ENCODE data around the gene RAD52. TPM values are rescaled to one million over a fixed set of nuclear protein-coding genes. Genes with fewer than 3 reads are reported as not detected.
A peak's percentile ranks its signal among the peaks of the same experiment; 100 is the strongest.

Gene RAD52
- total RNA-seq, 4 donors from 2014 or later, result 6.6 to 18.8 (median 11.6) TPM

GRCh38 chr12:989051-989450 is 39.6 kb upstream of the RAD52 start:
- TF ChIP-seq POLR2AphosphoS5 (IDR thresholded peaks at IDR 0.05) (no peak), EP300 (IDR thresholded peaks at IDR 0.05) (no peak), POLR2A (IDR thresholded peaks at IDR 0.05; ENCODE audit: low read depth) (no peak), CTCF (IDR thresholded peaks at IDR 0.05) (no peak)
- intact Hi-C loops (cut with DNase I), result loop anchor here (5.0 kb wide), 2 partner anchors 37 to 103 kb away; no protein-coding TSS in a partner anchor
- Histone ChIP-seq H3K9me3 (no peaks in the 10 kb centered on the region), H3K27me3 (no peaks in the 10 kb centered on the region), H3K4me1 (peaks cover 31 to 47% (median 43%) of the 10 kb centered on the region in 4 donors), H3K36me3 (peaks cover 0 to 5% (median 2%) of the 10 kb centered on the region in 4 donors), H3K27ac (replicated peaks in 1 of 4) (peak overlapping the region; percentile 95 to 99 (median 99)), H3K4me3 (peak overlapping the region; percentile 88 to 99 (median 98))
- WGBS, result 74% methylated on average over 2 of the region's 2 CpGs
- DNase-seq (ENCODE audit: extremely low spot score), result no peak

GRCh38 chr12:988646-989045 is 39.2 kb upstream of the RAD52 start:
- no peaks in the 10 kb centered on the region for H3K9me3 ChIP-seq
- no peak for DNase-seq (ENCODE audit: extremely low spot score)
- peak overlapping the region in 3 of 4 donors; percentile 4 to 99 (median 98) for H3K4me3 ChIP-seq
- no peak for TF ChIP-seq EP300 (IDR thresholded peaks at IDR 0.05)
- no peak for TF ChIP-seq CTCF (IDR thresholded peaks at IDR 0.05)
- TF ChIP-seq POLR2AphosphoS5 (IDR thresholded peaks at IDR 0.05), result no peak
- H3K27me3 ChIP-seq, result no peaks in the 10 kb centered on the region
- 71% methylated on average over 4 of the region's 4 CpGs for WGBS
- intact Hi-C loops (cut with DNase I), result loop anchor here (5.0 kb wide), 2 partner anchors 36 to 104 kb away; no protein-coding TSS in a partner anchor
- H3K4me1 ChIP-seq, result peaks cover 31 to 43% (median 40%) of the 10 kb centered on the region in 4 donors
- H3K36me3 ChIP-seq, result peaks cover 0 to 5% (median 2%) of the 10 kb centered on the region in 4 donors
- H3K27ac ChIP-seq (replicated peaks in 1 of 4), result no peak overlapping the region

GRCh38 chr12:981961-982360 is 32.5 kb upstream of the RAD52 start:
- H3K9me3 ChIP-seq, result no peaks in the 10 kb centered on the region
- peaks cover 0 to 4% (median 0%) of the 10 kb centered on the region in 4 donors for H3K36me3 ChIP-seq
- 69% methylated on average over 3 of the region's 3 CpGs for WGBS
- no peak overlapping the region for H3K4me3 ChIP-seq
- intact Hi-C loops (cut with DNase I), result no loop called here
- TF ChIP-seq EP300 (IDR thresholded peaks at IDR 0.05) (no peak), POLR2AphosphoS5 (IDR thresholded peaks at IDR 0.05) (no peak), POLR2A (IDR thresholded peaks at IDR 0.05; ENCODE audit: low read depth) (no peak), CTCF (IDR thresholded peaks at IDR 0.05) (no peak)
- H3K27me3 ChIP-seq, result no peaks in the 10 kb centered on the region
- no peaks in the 10 kb centered on the region for H3K4me1 ChIP-seq
- no peak for DNase-seq (ENCODE audit: extremely low spot score)
- H3K27ac ChIP-seq (replicated peaks in 1 of 4), result no peak overlapping the region

GRCh38 chr12:981176-981828 is 31.8 kb upstream of the RAD52 start:
- TF ChIP-seq POLR2A (IDR thresholded peaks at IDR 0.05; ENCODE audit: low read depth) (no peak), CTCF (IDR thresholded peaks at IDR 0.05) (no peak), EP300 (IDR thresholded peaks at IDR 0.05) (no peak), POLR2AphosphoS5 (IDR thresholded peaks at IDR 0.05) (no peak)
- H3K9me3 ChIP-seq, result no peaks in the 10 kb centered on the region
- H3K4me1 ChIP-seq, result no peaks in the 10 kb centered on the region
- DNase-seq (ENCODE audit: extremely low spot score), result no peak
- no peak overlapping the region for H3K27ac ChIP-seq (replicated peaks in 1 of 4)
- 92% methylated on average over 8 of the region's 8 CpGs for WGBS
- H3K36me3 ChIP-seq, result peaks cover 0 to 5% (median 0%) of the 10 kb centered on the region in 4 donors
- intact Hi-C loops (cut with DNase I), result no loop called here
- no peak overlapping the region for H3K4me3 ChIP-seq
- H3K27me3 ChIP-seq, result no peaks in the 10 kb centered on the region
